K562 (cell line): ENCODE data around the gene DELE1. TPM values are rescaled to one million over a fixed set of nuclear protein-coding genes. Genes with fewer than 3 reads are reported as not detected.

Source experiments
- ARID2 ChIP-seq: fragments of 450-650 bp; IDR thresholded peaks from 2 replicates; pipeline ENCODE4 v1.6.1; 2017; ENCODE audit warnings: antibody characterized with exemption, mild to moderate bottlenecking
- EGR1 ChIP-seq: fragments of 450-650 bp; conservative IDR thresholded peaks from 2 replicates; pipeline ENCODE4 v1.6.1; 2017; ENCODE audit warnings: mild to moderate bottlenecking
- HIVEP1 ChIP-seq: fragments of 250-450 bp; sonication (Bioruptor Pico); IDR thresholded peaks from 2 replicates; pipeline ENCODE4 v1.4.0; 2020; ENCODE audit warnings: mild to moderate bottlenecking
- MYC ChIP-seq, 2 experiments: fragments of 250-450 bp in 1 of 2; sonication (Bioruptor Pico) in 1 of 2; IDR thresholded peaks; 2 replicates each; pipeline versions ENCODE4 v1.5.1 to v1.6.1; 2012 to 2021; ENCODE audit warnings: low read depth in 2 of 2, borderline replicate concordance in 1 of 2, improper control_type of control experiment in 1 of 2, low read length in 1 of 2, mild to moderate bottlenecking in 1 of 2, moderate library complexity in 1 of 2
- polyA plus RNA-seq, 8 experiments: library from polyadenylated mRNA; depleted of rRNA in 4 of 8; stranded (reverse) in 5 of 8; unstranded in 3 of 8; fragments of >200 nt; fragmentation: Nextera tagmentation in 2 of 8; fragmentation: Illumina TruSeq in 1 of 8; extraction: Ambion mirVana in 2 of 8; extraction: Trizol in 1 of 8; gene quantifications; 2 replicates each; pipeline versions ENCODE4 v1.2.1 to v1.2.3, GENCODE V29; 2011 to 2014; ENCODE audit warnings: inconsistent platforms in 1 of 8, missing spikeins in 1 of 8
- total RNA-seq, 7 experiments: library from RNA; depleted of rRNA in 6 of 7; stranded (reverse); fragments of >200 nt in 6 of 7; fragmentation: Illumina TruSeq in 2 of 7; extraction: Trizol in 2 of 7; gene quantifications; 2 replicates each; pipeline versions ENCODE4 v1.2.1 to v1.2.3, GENCODE V29; 2011 to 2021; ENCODE audit warnings: low replicate concordance in 1 of 7
- TF ChIP-seq, protein P1 (sequence below): sonication (generic); formaldehyde crosslinking; IDR thresholded peaks from 2 replicates; pipeline ENCODE4 v1.9.0; 2022; ENCODE audit warnings: mild to moderate bottlenecking, missing genetic modification reagents
- TF ChIP-seq, protein P2 (sequence below): fragments of 450-650 bp; IDR thresholded peaks from 2 replicates; pipeline ENCODE4 v1.6.1; 2016; ENCODE audit warnings: mild to moderate bottlenecking, moderate library complexity
- TF ChIP-seq, protein P3 (sequence below): sonication (generic); formaldehyde crosslinking; IDR thresholded peaks from 2 replicates; pipeline ENCODE4 v1.8.1; 2023; ENCODE audit warnings: missing genetic modification reagents, mild to moderate bottlenecking, borderline replicate concordance
- TF ChIP-seq, protein P4 (sequence below): sonication (generic); formaldehyde crosslinking; IDR thresholded peaks from 2 replicates; pipeline ENCODE4 v1.8.0; 2022; ENCODE audit warnings: missing genetic modification reagents, mild to moderate bottlenecking, moderate library complexity, borderline replicate concordance

The DELE1 gene
- total and polyA plus RNA-seq, 9 of the 15 experiments (the other 6 are each of a cell fraction or from before 2014, with no cell fraction given) = 16.6 to 74.4 (median 49.8) TPM

DNA sequence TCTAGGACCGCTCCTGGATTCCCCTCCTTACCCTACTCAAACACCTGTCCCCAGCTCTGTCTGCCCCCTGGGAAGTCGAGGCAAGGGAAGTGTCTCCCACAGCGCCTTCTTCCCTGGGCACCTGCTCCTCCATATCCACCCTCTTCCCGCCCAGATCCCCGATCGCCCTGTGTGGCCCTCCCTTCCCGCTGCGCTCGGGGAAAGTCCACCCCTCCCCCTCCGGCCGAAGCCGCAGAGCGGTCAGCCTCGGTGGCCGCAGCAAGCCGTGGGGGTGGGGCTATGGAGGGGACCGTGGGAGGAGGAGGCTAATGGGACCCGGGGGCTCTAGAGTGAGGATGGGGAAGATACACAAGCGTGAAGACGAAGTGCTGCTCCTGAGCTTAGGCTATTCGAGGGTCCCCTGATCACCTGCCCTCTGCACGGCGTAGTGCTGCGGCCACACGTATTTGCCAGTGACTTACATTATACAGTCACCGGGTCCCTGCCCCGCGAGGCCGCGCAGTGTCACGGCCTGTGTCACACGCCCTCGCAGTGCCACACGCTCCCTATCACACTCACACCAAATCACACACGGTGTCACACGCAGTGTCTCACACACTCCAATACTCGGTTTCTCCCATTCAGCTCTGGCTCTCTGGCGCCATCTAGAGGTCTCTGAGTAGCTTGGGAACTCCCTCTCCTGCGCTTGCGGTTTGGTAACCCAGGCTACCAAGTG lies 44.8 kb upstream of the DELE1 start (continued):
- TF ChIP-seq, protein P1, sequence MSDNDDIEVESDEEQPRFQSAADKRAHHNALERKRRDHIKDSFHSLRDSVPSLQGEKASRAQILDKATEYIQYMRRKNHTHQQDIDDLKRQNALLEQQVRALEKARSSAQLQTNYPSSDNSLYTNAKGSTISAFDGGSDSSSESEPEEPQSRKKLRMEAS (CRISPR knock-in tag) = peak; percentile 40; the same call in 1 of the 2 replicates
- TF ChIP-seq HIVEP1 (CRISPR knock-in tag) (no peak), EGR1 (peak; percentile 47), MYC (IDR thresholded peaks at IDR 0.05; ENCODE audit: low read depth, low read length) (peak; percentile 41; the same call in 1 of the 2 replicates), MYC (CRISPR knock-in tag; IDR thresholded peaks at IDR 0.05; ENCODE audit: borderline replicate concordance, low read depth) (no peak), ARID2 (peak; percentile 68; the same call in 1 of the 2 replicates)
- TF ChIP-seq, protein P2, sequence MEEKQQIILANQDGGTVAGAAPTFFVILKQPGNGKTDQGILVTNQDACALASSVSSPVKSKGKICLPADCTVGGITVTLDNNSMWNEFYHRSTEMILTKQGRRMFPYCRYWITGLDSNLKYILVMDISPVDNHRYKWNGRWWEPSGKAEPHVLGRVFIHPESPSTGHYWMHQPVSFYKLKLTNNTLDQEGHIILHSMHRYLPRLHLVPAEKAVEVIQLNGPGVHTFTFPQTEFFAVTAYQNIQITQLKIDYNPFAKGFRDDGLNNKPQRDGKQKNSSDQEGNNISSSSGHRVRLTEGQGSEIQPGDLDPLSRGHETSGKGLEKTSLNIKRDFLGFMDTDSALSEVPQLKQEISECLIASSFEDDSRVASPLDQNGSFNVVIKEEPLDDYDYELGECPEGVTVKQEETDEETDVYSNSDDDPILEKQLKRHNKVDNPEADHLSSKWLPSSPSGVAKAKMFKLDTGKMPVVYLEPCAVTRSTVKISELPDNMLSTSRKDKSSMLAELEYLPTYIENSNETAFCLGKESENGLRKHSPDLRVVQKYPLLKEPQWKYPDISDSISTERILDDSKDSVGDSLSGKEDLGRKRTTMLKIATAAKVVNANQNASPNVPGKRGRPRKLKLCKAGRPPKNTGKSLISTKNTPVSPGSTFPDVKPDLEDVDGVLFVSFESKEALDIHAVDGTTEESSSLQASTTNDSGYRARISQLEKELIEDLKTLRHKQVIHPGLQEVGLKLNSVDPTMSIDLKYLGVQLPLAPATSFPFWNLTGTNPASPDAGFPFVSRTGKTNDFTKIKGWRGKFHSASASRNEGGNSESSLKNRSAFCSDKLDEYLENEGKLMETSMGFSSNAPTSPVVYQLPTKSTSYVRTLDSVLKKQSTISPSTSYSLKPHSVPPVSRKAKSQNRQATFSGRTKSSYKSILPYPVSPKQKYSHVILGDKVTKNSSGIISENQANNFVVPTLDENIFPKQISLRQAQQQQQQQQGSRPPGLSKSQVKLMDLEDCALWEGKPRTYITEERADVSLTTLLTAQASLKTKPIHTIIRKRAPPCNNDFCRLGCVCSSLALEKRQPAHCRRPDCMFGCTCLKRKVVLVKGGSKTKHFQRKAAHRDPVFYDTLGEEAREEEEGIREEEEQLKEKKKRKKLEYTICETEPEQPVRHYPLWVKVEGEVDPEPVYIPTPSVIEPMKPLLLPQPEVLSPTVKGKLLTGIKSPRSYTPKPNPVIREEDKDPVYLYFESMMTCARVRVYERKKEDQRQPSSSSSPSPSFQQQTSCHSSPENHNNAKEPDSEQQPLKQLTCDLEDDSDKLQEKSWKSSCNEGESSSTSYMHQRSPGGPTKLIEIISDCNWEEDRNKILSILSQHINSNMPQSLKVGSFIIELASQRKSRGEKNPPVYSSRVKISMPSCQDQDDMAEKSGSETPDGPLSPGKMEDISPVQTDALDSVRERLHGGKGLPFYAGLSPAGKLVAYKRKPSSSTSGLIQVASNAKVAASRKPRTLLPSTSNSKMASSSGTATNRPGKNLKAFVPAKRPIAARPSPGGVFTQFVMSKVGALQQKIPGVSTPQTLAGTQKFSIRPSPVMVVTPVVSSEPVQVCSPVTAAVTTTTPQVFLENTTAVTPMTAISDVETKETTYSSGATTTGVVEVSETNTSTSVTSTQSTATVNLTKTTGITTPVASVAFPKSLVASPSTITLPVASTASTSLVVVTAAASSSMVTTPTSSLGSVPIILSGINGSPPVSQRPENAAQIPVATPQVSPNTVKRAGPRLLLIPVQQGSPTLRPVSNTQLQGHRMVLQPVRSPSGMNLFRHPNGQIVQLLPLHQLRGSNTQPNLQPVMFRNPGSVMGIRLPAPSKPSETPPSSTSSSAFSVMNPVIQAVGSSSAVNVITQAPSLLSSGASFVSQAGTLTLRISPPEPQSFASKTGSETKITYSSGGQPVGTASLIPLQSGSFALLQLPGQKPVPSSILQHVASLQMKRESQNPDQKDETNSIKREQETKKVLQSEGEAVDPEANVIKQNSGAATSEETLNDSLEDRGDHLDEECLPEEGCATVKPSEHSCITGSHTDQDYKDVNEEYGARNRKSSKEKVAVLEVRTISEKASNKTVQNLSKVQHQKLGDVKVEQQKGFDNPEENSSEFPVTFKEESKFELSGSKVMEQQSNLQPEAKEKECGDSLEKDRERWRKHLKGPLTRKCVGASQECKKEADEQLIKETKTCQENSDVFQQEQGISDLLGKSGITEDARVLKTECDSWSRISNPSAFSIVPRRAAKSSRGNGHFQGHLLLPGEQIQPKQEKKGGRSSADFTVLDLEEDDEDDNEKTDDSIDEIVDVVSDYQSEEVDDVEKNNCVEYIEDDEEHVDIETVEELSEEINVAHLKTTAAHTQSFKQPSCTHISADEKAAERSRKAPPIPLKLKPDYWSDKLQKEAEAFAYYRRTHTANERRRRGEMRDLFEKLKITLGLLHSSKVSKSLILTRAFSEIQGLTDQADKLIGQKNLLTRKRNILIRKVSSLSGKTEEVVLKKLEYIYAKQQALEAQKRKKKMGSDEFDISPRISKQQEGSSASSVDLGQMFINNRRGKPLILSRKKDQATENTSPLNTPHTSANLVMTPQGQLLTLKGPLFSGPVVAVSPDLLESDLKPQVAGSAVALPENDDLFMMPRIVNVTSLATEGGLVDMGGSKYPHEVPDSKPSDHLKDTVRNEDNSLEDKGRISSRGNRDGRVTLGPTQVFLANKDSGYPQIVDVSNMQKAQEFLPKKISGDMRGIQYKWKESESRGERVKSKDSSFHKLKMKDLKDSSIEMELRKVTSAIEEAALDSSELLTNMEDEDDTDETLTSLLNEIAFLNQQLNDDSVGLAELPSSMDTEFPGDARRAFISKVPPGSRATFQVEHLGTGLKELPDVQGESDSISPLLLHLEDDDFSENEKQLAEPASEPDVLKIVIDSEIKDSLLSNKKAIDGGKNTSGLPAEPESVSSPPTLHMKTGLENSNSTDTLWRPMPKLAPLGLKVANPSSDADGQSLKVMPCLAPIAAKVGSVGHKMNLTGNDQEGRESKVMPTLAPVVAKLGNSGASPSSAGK = peak; percentile 61
- TF ChIP-seq, protein P3, sequence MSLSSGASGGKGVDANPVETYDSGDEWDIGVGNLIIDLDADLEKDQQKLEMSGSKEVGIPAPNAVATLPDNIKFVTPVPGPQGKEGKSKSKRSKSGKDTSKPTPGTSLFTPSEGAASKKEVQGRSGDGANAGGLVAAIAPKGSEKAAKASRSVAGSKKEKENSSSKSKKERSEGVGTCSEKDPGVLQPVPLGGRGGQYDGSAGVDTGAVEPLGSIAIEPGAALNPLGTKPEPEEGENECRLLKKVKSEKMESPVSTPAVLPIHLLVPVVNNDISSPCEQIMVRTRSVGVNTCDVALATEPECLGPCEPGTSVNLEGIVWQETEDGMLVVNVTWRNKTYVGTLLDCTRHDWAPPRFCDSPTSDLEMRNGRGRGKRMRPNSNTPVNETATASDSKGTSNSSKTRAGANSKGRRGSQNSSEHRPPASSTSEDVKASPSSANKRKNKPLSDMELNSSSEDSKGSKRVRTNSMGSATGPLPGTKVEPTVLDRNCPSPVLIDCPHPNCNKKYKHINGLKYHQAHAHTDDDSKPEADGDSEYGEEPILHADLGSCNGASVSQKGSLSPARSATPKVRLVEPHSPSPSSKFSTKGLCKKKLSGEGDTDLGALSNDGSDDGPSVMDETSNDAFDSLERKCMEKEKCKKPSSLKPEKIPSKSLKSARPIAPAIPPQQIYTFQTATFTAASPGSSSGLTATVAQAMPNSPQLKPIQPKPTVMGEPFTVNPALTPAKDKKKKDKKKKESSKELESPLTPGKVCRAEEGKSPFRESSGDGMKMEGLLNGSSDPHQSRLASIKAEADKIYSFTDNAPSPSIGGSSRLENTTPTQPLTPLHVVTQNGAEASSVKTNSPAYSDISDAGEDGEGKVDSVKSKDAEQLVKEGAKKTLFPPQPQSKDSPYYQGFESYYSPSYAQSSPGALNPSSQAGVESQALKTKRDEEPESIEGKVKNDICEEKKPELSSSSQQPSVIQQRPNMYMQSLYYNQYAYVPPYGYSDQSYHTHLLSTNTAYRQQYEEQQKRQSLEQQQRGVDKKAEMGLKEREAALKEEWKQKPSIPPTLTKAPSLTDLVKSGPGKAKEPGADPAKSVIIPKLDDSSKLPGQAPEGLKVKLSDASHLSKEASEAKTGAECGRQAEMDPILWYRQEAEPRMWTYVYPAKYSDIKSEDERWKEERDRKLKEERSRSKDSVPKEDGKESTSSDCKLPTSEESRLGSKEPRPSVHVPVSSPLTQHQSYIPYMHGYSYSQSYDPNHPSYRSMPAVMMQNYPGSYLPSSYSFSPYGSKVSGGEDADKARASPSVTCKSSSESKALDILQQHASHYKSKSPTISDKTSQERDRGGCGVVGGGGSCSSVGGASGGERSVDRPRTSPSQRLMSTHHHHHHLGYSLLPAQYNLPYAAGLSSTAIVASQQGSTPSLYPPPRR (CRISPR knock-in tag) = peak; percentile 33; the same call in 1 of the 2 replicates
- TF ChIP-seq, protein P4, sequence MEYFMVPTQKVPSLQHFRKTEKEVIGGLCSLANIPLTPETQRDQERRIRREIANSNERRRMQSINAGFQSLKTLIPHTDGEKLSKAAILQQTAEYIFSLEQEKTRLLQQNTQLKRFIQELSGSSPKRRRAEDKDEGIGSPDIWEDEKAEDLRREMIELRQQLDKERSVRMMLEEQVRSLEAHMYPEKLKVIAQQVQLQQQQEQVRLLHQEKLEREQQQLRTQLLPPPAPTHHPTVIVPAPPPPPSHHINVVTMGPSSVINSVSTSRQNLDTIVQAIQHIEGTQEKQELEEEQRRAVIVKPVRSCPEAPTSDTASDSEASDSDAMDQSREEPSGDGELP = peak; percentile 65; the same call in 1 of the 2 replicates
